K562 (cell line): Measurements from ENCODE around the gene MEGF9. TPM values are rescaled to one million over a fixed set of nuclear protein-coding genes. Genes with fewer than 3 reads are reported as not detected.
A peak's percentile ranks its signal among the peaks of the same experiment; 100 is the strongest.

ENCODE experiments used
- ARID2 ChIP-seq: fragments of 450-650 bp; IDR thresholded peaks from 2 replicates; pipeline ENCODE4 v1.6.1; 2017; ENCODE audit warnings: antibody characterized with exemption, mild to moderate bottlenecking
- FOSL1 ChIP-seq: fragments of 200-800 bp; sonication (Bioruptor generic); conservative IDR thresholded peaks from 2 replicates; pipeline ENCODE4 v1.6.1; 2016; ENCODE audit warnings: missing genetic modification characterization, missing compliant biosample characterization
- HDAC1 ChIP-seq, 2 experiments: fragments of 450-650 bp; IDR thresholded peaks; 2 replicates each; pipeline ENCODE4 v1.6.1; 2016 to 2017; ENCODE audit warnings: inconsistent platforms in 1 of 2, mild to moderate bottlenecking in 1 of 2, moderate library complexity in 1 of 2
- HDAC3 ChIP-seq: fragments of 450-650 bp; IDR thresholded peaks from 2 replicates; pipeline ENCODE4 v1.6.1; 2018; ENCODE audit warnings: borderline replicate concordance, mild to moderate bottlenecking, moderate library complexity; ENCODE audit not compliant: partially characterized antibody
- JUND ChIP-seq, 2 experiments: IDR thresholded peaks; 2 replicates in 1 of 2; 3 replicates in 1 of 2; pipeline ENCODE4 v1.6.1; 2011; ENCODE audit warnings: borderline replicate concordance in 2 of 2, low read depth in 2 of 2, low read length in 2 of 2, improper control_type of control experiment in 1 of 2, missing biosample characterization in 1 of 2, missing genetic modification characterization in 1 of 2, missing genetic modification reagents in 1 of 2
- MECOM ChIP-seq: fragments of 250-450 bp; sonication (Bioruptor Pico); IDR thresholded peaks from 2 replicates; pipeline ENCODE4 v1.8.0; 2022; ENCODE audit warnings: inconsistent platforms
- MEF2A ChIP-seq: IDR thresholded peaks from 2 replicates; pipeline ENCODE4 v1.6.1; 2011; ENCODE audit warnings: low read depth, mild to moderate bottlenecking, low read length, moderate library complexity; ENCODE audit not compliant: control insufficient read depth
- NCOA2 ChIP-seq, 2 experiments: fragments of 450-650 bp; IDR thresholded peaks; 2 replicates each; pipeline ENCODE4 v1.6.1; 2018; ENCODE audit warnings: mild to moderate bottlenecking in 2 of 2, moderate library complexity in 1 of 2; ENCODE audit not compliant: partially characterized antibody in 2 of 2
- NFYB ChIP-seq: IDR thresholded peaks from 2 replicates; pipeline ENCODE4 v1.6.1; 2011; ENCODE audit warnings: mild to moderate bottlenecking, moderate library complexity; ENCODE audit not compliant: insufficient read length; ENCODE audit errors: extremely low read depth
- PHF8 ChIP-seq: fragments of 200-600 bp; sonication (generic); IDR thresholded peaks from 2 replicates; pipeline ENCODE4 v1.6.1; 2012; ENCODE audit warnings: mixed run types, mild to moderate bottlenecking, inconsistent platforms, low read length, moderate library complexity, borderline replicate concordance
- SMARCB1 ChIP-seq: IDR thresholded peaks from 2 replicates; pipeline ENCODE4 v1.6.1; 2011; ENCODE audit warnings: improper control_type of control experiment, low read depth; ENCODE audit not compliant: insufficient read length
- ZEB2 ChIP-seq: fragments of 450-650 bp; IDR thresholded peaks from 2 replicates; pipeline ENCODE4 v1.6.1; 2016
- ZFP1 ChIP-seq: fragments of 450-650 bp; formaldehyde crosslinking; IDR thresholded peaks from 2 replicates; pipeline ENCODE4 v1.4.0; 2020; ENCODE audit warnings: mild to moderate bottlenecking, mixed read lengths
- ZNF217 ChIP-seq: sonication (generic); formaldehyde crosslinking; IDR thresholded peaks from 2 replicates; pipeline ENCODE4 v1.8.0; 2022; ENCODE audit warnings: mild to moderate bottlenecking, missing genetic modification reagents
- ZNF274 ChIP-seq: IDR thresholded peaks from 2 replicates; pipeline ENCODE4 v1.6.1; 2011; ENCODE audit warnings: low read depth, mild to moderate bottlenecking, low read length, moderate library complexity, borderline replicate concordance
- polyA plus RNA-seq, 8 experiments: library from polyadenylated mRNA; depleted of rRNA in 4 of 8; stranded (reverse) in 5 of 8; unstranded in 3 of 8; fragments of >200 nt; fragmentation: Nextera tagmentation in 2 of 8; fragmentation: Illumina TruSeq in 1 of 8; extraction: Ambion mirVana in 2 of 8; extraction: Trizol in 1 of 8; gene quantifications; 2 replicates each; pipeline versions ENCODE4 v1.2.1 to v1.2.3, GENCODE V29; 2011 to 2014; ENCODE audit warnings: inconsistent platforms in 1 of 8, missing spikeins in 1 of 8
- total RNA-seq, 7 experiments: library from RNA; depleted of rRNA in 6 of 7; stranded (reverse); fragments of >200 nt in 6 of 7; fragmentation: Illumina TruSeq in 2 of 7; extraction: Trizol in 2 of 7; gene quantifications; 2 replicates each; pipeline versions ENCODE4 v1.2.1 to v1.2.3, GENCODE V29; 2011 to 2021; ENCODE audit warnings: low replicate concordance in 1 of 7
- TF ChIP-seq, protein P1 (sequence below): fragments of 450-650 bp; IDR thresholded peaks from 2 replicates; pipeline ENCODE4 v1.6.1; 2016; ENCODE audit warnings: mild to moderate bottlenecking
- TF ChIP-seq, protein P2 (sequence below): fragments of 250-450 bp; sonication (Bioruptor Pico); IDR thresholded peaks from 2 replicates; pipeline ENCODE4 v1.8.0; 2022; ENCODE audit warnings: inconsistent platforms
- TF ChIP-seq, protein P3 (sequence below): fragments of 450-650 bp; formaldehyde crosslinking; IDR thresholded peaks from 2 replicates; pipeline ENCODE4 v1.4.0; 2020; ENCODE audit warnings: mild to moderate bottlenecking, moderate library complexity
- TF ChIP-seq, protein P4 (sequence below): IDR thresholded peaks from 2 replicates; pipeline ENCODE4 v1.6.1; 2012; ENCODE audit warnings: low read depth, low read length, improper control_type of control experiment, borderline replicate concordance

MEGF9 gene
- total and polyA plus RNA-seq, 9 of the 15 experiments (the other 6 are each of a cell fraction or from before 2014, with no cell fraction given), result 2.1 to 6.2 (median 3.8) TPM

- TF ChIP-seq, protein P1, sequence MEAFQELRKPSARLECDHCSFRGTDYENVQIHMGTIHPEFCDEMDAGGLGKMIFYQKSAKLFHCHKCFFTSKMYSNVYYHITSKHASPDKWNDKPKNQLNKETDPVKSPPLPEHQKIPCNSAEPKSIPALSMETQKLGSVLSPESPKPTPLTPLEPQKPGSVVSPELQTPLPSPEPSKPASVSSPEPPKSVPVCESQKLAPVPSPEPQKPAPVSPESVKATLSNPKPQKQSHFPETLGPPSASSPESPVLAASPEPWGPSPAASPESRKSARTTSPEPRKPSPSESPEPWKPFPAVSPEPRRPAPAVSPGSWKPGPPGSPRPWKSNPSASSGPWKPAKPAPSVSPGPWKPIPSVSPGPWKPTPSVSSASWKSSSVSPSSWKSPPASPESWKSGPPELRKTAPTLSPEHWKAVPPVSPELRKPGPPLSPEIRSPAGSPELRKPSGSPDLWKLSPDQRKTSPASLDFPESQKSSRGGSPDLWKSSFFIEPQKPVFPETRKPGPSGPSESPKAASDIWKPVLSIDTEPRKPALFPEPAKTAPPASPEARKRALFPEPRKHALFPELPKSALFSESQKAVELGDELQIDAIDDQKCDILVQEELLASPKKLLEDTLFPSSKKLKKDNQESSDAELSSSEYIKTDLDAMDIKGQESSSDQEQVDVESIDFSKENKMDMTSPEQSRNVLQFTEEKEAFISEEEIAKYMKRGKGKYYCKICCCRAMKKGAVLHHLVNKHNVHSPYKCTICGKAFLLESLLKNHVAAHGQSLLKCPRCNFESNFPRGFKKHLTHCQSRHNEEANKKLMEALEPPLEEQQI, result no peak
- TF ChIP-seq NFYB (no peak), ZNF217 (CRISPR knock-in tag) (no peak), MEF2A (no peak), HDAC1 (IDR thresholded peaks at IDR 0.05) (no peak), ZFP1 (0 out of 2 replicates have a peak, but pooled peaks have one; percentile 15), PHF8 (no peak), MECOM (CRISPR knock-in tag) (peak; percentile 31), SMARCB1 (no peak), FOSL1 (tag) (no peak), ZEB2 (no peak; the same call in 1 of the 2 replicates), NCOA2 (IDR thresholded peaks at IDR 0.05; ENCODE audit: partially characterized antibody in 2 of 2) (no peak), ARID2 (no peak), HDAC3 (no peak), JUND (IDR thresholded peaks at IDR 0.05; ENCODE audit: borderline replicate concordance, low read depth, low read length) (peak; percentile 40; the same call in 1 of the 2 replicates), JUND (tag; IDR thresholded peaks at IDR 0.05; ENCODE audit: borderline replicate concordance, low read depth, low read length) (0 out of 3 replicates have a peak, but pooled peaks have one; percentile 6), ZNF274 (no peak)
- TF ChIP-seq, protein P2, sequence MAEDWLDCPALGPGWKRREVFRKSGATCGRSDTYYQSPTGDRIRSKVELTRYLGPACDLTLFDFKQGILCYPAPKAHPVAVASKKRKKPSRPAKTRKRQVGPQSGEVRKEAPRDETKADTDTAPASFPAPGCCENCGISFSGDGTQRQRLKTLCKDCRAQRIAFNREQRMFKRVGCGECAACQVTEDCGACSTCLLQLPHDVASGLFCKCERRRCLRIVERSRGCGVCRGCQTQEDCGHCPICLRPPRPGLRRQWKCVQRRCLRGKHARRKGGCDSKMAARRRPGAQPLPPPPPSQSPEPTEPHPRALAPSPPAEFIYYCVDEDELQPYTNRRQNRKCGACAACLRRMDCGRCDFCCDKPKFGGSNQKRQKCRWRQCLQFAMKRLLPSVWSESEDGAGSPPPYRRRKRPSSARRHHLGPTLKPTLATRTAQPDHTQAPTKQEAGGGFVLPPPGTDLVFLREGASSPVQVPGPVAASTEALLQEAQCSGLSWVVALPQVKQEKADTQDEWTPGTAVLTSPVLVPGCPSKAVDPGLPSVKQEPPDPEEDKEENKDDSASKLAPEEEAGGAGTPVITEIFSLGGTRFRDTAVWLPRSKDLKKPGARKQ (CRISPR knock-in tag), result no peak
- TF ChIP-seq, protein P3, sequence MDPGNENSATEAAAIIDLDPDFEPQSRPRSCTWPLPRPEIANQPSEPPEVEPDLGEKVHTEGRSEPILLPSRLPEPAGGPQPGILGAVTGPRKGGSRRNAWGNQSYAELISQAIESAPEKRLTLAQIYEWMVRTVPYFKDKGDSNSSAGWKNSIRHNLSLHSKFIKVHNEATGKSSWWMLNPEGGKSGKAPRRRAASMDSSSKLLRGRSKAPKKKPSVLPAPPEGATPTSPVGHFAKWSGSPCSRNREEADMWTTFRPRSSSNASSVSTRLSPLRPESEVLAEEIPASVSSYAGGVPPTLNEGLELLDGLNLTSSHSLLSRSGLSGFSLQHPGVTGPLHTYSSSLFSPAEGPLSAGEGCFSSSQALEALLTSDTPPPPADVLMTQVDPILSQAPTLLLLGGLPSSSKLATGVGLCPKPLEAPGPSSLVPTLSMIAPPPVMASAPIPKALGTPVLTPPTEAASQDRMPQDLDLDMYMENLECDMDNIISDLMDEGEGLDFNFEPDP (CRISPR knock-in tag), result no peak
- TF ChIP-seq, protein P4, sequence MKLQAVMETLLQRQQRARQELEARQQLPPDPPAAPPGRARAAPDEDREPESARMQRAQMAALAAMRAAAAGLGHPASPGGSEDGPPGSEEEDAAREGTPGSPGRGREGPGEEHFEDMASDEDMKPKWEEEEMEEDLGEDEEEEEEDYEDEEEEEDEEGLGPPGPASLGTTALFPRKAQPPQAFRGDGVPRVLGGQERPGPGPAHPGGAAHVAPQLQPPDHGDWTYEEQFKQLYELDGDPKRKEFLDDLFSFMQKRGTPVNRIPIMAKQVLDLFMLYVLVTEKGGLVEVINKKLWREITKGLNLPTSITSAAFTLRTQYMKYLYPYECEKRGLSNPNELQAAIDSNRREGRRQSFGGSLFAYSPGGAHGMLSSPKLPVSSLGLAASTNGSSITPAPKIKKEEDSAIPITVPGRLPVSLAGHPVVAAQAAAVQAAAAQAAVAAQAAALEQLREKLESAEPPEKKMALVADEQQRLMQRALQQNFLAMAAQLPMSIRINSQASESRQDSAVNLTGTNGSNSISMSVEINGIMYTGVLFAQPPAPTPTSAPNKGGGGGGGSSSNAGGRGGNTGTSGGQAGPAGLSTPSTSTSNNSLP, result no peak
Measured at GRCh38 chr9:120580051-120580896, 134.0 kb downstream of the MEGF9 start, which contains the start of gene CDK5RAP2 (continued).
